IMR-90 (cell line): ENCODE measurements around the gene ERC2. TPM values are rescaled to one million over a fixed set of nuclear protein-coding genes. Genes with fewer than 3 reads are reported as not detected.

Experiments
- ATAC-seq: fragments of 200-7000 bp; cut with Tn5 transposase; 2 replicates; pipeline ENCODE4 v1.9.1; 2020; ENCODE audit warnings: low read depth, mild to moderate bottlenecking, moderate library complexity
- BruUV-seq: library from RNA; stranded (reverse); fragments of 400-500 nt; replicated peaks from 2 replicates; lab custom pipeline; 2021; lab: Mats Ljungman, UMichigan
- CTCF ChIA-PET: fragments of 300-600 bp; formaldehyde crosslinking; extraction: SDS; loops from one replicate; lab custom pipeline; 2021; ENCODE audit warnings: antibody characterized with exemption; lab: Yijun Ruan, JAX
- POLR2A ChIA-PET: fragments of 300-600 bp; sonication (Branson Sonifier 250); formaldehyde crosslinking; loops from one replicate; lab custom pipeline; 2022; ENCODE audit warnings: antibody characterized with exemption; ENCODE audit not compliant: unreplicated experiment; lab: Charles Lee
- DNase-seq: peaks from one replicate; pipeline ENCODE4 v3.0.0; 2013
- H2AFZ ChIP-seq: replicated peaks from 2 replicates; pipeline ENCODE3; 2013; ENCODE audit warnings: low read length, mild to moderate bottlenecking; ENCODE audit not compliant: poor library complexity
- H2AK5ac ChIP-seq: 2 replicates; pipeline ENCODE4 v1.6.1; 2013; ENCODE audit warnings: low read depth, low read length, inconsistent platforms
- H2AK9ac ChIP-seq: replicated peaks from 2 replicates; pipeline ENCODE3; 2013; ENCODE audit warnings: mild to moderate bottlenecking, low read depth, low read length, moderate library complexity; ENCODE audit not compliant: poor library complexity
- H2BK120ac ChIP-seq: 2 replicates; pipeline ENCODE4 v1.6.1; 2013; ENCODE audit warnings: low read depth, low read length, inconsistent platforms
- H2BK15ac ChIP-seq: 3 replicates; pipeline ENCODE4 v1.6.1; 2013; ENCODE audit warnings: low read depth, low read length, inconsistent platforms
- H2BK20ac ChIP-seq: 2 replicates; pipeline ENCODE4 v1.6.1; 2013; ENCODE audit warnings: low read depth, mild to moderate bottlenecking, inconsistent platforms, low read length, moderate library complexity
- H2BK5ac ChIP-seq: 2 replicates; pipeline ENCODE4 v1.6.1; 2013; ENCODE audit warnings: mild to moderate bottlenecking, low read depth, low read length, inconsistent platforms; ENCODE audit not compliant: poor library complexity, severe bottlenecking
- H3K14ac ChIP-seq: replicated peaks from 2 replicates; pipeline ENCODE4 v1.6.1; 2013; ENCODE audit warnings: low read depth, low read length, inconsistent platforms
- H3K18ac ChIP-seq: 2 replicates; pipeline ENCODE4 v1.6.1; 2013; ENCODE audit warnings: low read depth, low read length, control low read depth
- H3K23ac ChIP-seq: 2 replicates; pipeline ENCODE4 v1.6.1; 2013; ENCODE audit warnings: low read depth, low read length, inconsistent platforms
- H3K27ac ChIP-seq: 2 replicates; pipeline ENCODE4 v1.5.1; 2013; ENCODE audit warnings: mild to moderate bottlenecking, control low read depth, low read length; ENCODE audit not compliant: insufficient read depth
- H3K27me3 ChIP-seq: 2 replicates; pipeline ENCODE4 v1.6.1; 2013; ENCODE audit warnings: low read length; ENCODE audit not compliant: control insufficient read depth, insufficient read depth
- H3K36me3 ChIP-seq: 2 replicates; pipeline ENCODE4 v1.6.1; 2013; ENCODE audit warnings: low read length, mixed read lengths; ENCODE audit not compliant: control insufficient read depth, insufficient read depth
- H3K4ac ChIP-seq: 2 replicates; pipeline ENCODE4 v1.6.1; 2013; ENCODE audit warnings: low read depth, low read length, inconsistent platforms
- H3K4me1 ChIP-seq: 2 replicates; pipeline ENCODE4 v1.6.1; 2013; ENCODE audit warnings: low read length, mixed read lengths; ENCODE audit not compliant: control insufficient read depth, insufficient read depth
- H3K4me2 ChIP-seq: 2 replicates; pipeline ENCODE4 v1.6.1; 2013; ENCODE audit warnings: low read depth, mild to moderate bottlenecking, control low read depth, low read length, moderate library complexity
- H3K4me3 ChIP-seq: 2 replicates; pipeline ENCODE4 v1.5.1; 2013; ENCODE audit warnings: low read depth, mild to moderate bottlenecking, control low read depth, low read length, moderate library complexity; ENCODE audit not compliant: insufficient read depth
- H3K56ac ChIP-seq: 2 replicates; pipeline ENCODE4 v1.6.1; 2013; ENCODE audit warnings: low read length, inconsistent platforms; ENCODE audit not compliant: insufficient read depth; ENCODE audit errors: extremely low read depth
- H3K79me1 ChIP-seq, 2 experiments: 2 replicates each; pipeline ENCODE4 v1.6.1; 2013; ENCODE audit warnings: low read length in 2 of 2, inconsistent platforms in 1 of 2, low read depth in 1 of 2
- H3K9ac ChIP-seq: 2 replicates; pipeline ENCODE4 v1.6.1; 2013; ENCODE audit warnings: low read depth, low read length, control low read depth
- H3K9me1 ChIP-seq: 2 replicates; pipeline ENCODE4 v1.6.1; 2013; ENCODE audit warnings: low read length, inconsistent platforms; ENCODE audit not compliant: insufficient read depth
- H3K9me3 ChIP-seq: 2 replicates; pipeline ENCODE4 v1.6.1; 2013; ENCODE audit warnings: low read length; ENCODE audit not compliant: control insufficient read depth, insufficient read depth
- H4K20me1 ChIP-seq: 2 replicates; pipeline ENCODE4 v1.6.1; 2013; ENCODE audit warnings: low read length, inconsistent platforms; ENCODE audit not compliant: insufficient read depth
- H4K5ac ChIP-seq: 2 replicates; pipeline ENCODE4 v1.6.1; 2013; ENCODE audit warnings: mild to moderate bottlenecking, low read depth, low read length, control low read depth
- H4K8ac ChIP-seq, 2 experiments: 2 replicates each; pipeline ENCODE4 v1.6.1; 2013; ENCODE audit warnings: low read depth in 2 of 2, low read length in 2 of 2, control low read depth in 1 of 2, inconsistent platforms in 1 of 2
- H4K91ac ChIP-seq: 2 replicates; pipeline ENCODE4 v1.6.1; 2013; ENCODE audit warnings: low read depth, low read length, inconsistent platforms; ENCODE audit not compliant: insufficient read depth
- BHLHE40 ChIP-seq: fragments of 150-350 bp; IDR thresholded peaks from 2 replicates; pipeline ENCODE4 v1.6.1; 2016; ENCODE audit warnings: mild to moderate bottlenecking, low read depth, low read length
- CEBPB ChIP-seq: IDR thresholded peaks from 2 replicates; pipeline ENCODE4 v1.6.1; 2012; ENCODE audit warnings: low read depth, low read length, improper control_type of control experiment
- CHD1 ChIP-seq: IDR thresholded peaks from 2 replicates; pipeline ENCODE4 v1.6.1; 2012; ENCODE audit warnings: low read depth, low read length, improper control_type of control experiment
- CTCF ChIP-seq: conservative IDR thresholded peaks from 2 replicates; pipeline ENCODE4 v1.5.1; 2012; ENCODE audit warnings: mild to moderate bottlenecking, low read depth, low read length, improper control_type of control experiment
- ELK1 ChIP-seq: fragments of 150-350 bp; IDR thresholded peaks from 2 replicates; pipeline ENCODE4 v1.6.1; 2016; ENCODE audit warnings: low read depth, mild to moderate bottlenecking, low read length, moderate library complexity, borderline replicate concordance
- FOS ChIP-seq: fragments of 150-350 bp; IDR thresholded peaks from 2 replicates; pipeline ENCODE4 v1.6.1; 2016; ENCODE audit warnings: low read depth, low read length
- MAFK ChIP-seq: IDR thresholded peaks from 2 replicates; pipeline ENCODE4 v1.6.1; 2012; ENCODE audit warnings: low read depth, low read length, improper control_type of control experiment
- MAZ ChIP-seq: IDR thresholded peaks from 2 replicates; pipeline ENCODE4 v1.6.1; 2012; ENCODE audit warnings: low read depth, mild to moderate bottlenecking, low read length, improper control_type of control experiment, moderate library complexity, borderline replicate concordance
- MXI1 ChIP-seq: IDR thresholded peaks from 2 replicates; pipeline ENCODE4 v1.6.1; 2012; ENCODE audit warnings: low read depth, mild to moderate bottlenecking, low read length, moderate library complexity, borderline replicate concordance
- NFE2L2 ChIP-seq: fragments of 150-350 bp; IDR thresholded peaks from 2 replicates; pipeline ENCODE4 v1.6.1; 2016; ENCODE audit warnings: low read depth, mild to moderate bottlenecking, low read length
- POLR2A ChIP-seq: IDR thresholded peaks from 2 replicates; pipeline ENCODE4 v1.6.1; 2012; ENCODE audit warnings: mild to moderate bottlenecking, low read depth, low read length
- RAD21 ChIP-seq: IDR thresholded peaks from 2 replicates; pipeline ENCODE4 v1.6.1; 2012; ENCODE audit warnings: low read length, improper control_type of control experiment
- RCOR1 ChIP-seq: IDR thresholded peaks from 2 replicates; pipeline ENCODE4 v1.6.1; 2012; ENCODE audit warnings: mild to moderate bottlenecking, low read length, improper control_type of control experiment; ENCODE audit not compliant: insufficient replicate concordance
- RFX5 ChIP-seq: IDR thresholded peaks from 2 replicates; pipeline ENCODE4 v1.8.0; 2012; ENCODE audit warnings: low read depth, mild to moderate bottlenecking, low read length, moderate library complexity
- SMC3 ChIP-seq: fragments of 150-350 bp; IDR thresholded peaks from 2 replicates; pipeline ENCODE4 v1.6.1; 2016; ENCODE audit warnings: low read depth, mild to moderate bottlenecking, antibody characterized with exemption, low read length, moderate library complexity
- USF2 ChIP-seq: fragments of 150-350 bp; IDR thresholded peaks from 2 replicates; pipeline ENCODE4 v1.6.1; 2017; ENCODE audit warnings: mild to moderate bottlenecking, antibody characterized with exemption, low read length, low read depth
- WGBS, 2 experiments: methylation state at CpG; one replicate each; pipeline versions ENCODE4 v1.1.5 to v1.1.7; 2013; ENCODE audit warnings: missing lambda C conversion rate in 2 of 2; ENCODE audit not compliant: insufficient read length in 1 of 2; ENCODE audit errors: extremely low coverage in 2 of 2; 5-methylcytosine and 5-hydroxymethylcytosine counted together
- dilution Hi-C: fragments of 300-500 bp; cut with HindIII; formaldehyde crosslinking; loops from one replicate; pipeline ENCODE4 v1.14.3; 2018; ENCODE audit warnings: low sequenced_read_pairs; ENCODE audit not compliant: unreplicated experiment
- in situ Hi-C: fragments of 300-500 bp; cut with MboI; formaldehyde crosslinking; loops from 3 replicates; pipeline ENCODE4 v1.14.3; 2019; ENCODE audit warnings: low sequenced_read_pairs, inconsistent platforms, mixed read lengths
- intact Hi-C: fragments of 100-400 bp; cut with micrococcal nuclease; formaldehyde crosslinking; loops from 2 replicates; pipeline ENCODE4 v1.10.0; 2022
- polyA plus RNA-seq, 3 experiments: library from polyadenylated mRNA; depleted of rRNA; stranded (reverse); fragments of >200 nt; gene quantifications; 2 replicates each; pipeline ENCODE4 v1.2.3, GENCODE V29; 2012; ENCODE audit warnings: low replicate concordance in 1 of 3
- total RNA-seq: library from RNA; depleted of rRNA; stranded (reverse); fragments of >200 nt; gene quantifications from 2 replicates; pipeline ENCODE4 v1.2.3, GENCODE V29; 2012

ERC2 gene
- total and polyA plus RNA-seq, 2 of the 4 experiments (the other 2 are of a cell fraction) = 0.17 to 0.18 TPM

- BruUV-seq = no TSS peak
- no peak overlapping the region for H3K4ac ChIP-seq
- in situ Hi-C loops = no loop called here
Observed at GRCh38 chr3:56110886-56111285, 357.4 kb downstream of the ERC2 start.

More at GRCh38 chr3:56110886-56111285, 357.4 kb downstream of the ERC2 start:
- Histone ChIP-seq H3K56ac (no peak overlapping the region), H3K27me3 (no peaks in the 10 kb centered on the region), H2AK5ac (no peak overlapping the region), H3K9me1 (no peaks in the 10 kb centered on the region), H3K27ac (no peak overlapping the region; the same call in 1 of the 2 replicates), H4K5ac (no peak overlapping the region), H3K36me3 (no peaks in the 10 kb centered on the region), H3K14ac (no peak overlapping the region), H2BK15ac (no peak overlapping the region), H4K91ac (no peak overlapping the region), H3K4me1 (no peaks in the 10 kb centered on the region; the same call in 1 of the 2 replicates), H3K23ac (no peak overlapping the region), H3K18ac (no peak overlapping the region; the same call in 1 of the 2 replicates), H2BK120ac (no peak overlapping the region), H3K9me3 (peaks cover 4% of the 10 kb centered on the region), H2AK9ac (no peak overlapping the region), H4K8ac (no peak overlapping the region), H3K4me3 (no peak overlapping the region), H2BK20ac (no peak overlapping the region), H3K9ac (no peak overlapping the region), H2AFZ (no peak overlapping the region), H2BK5ac (no peak overlapping the region), H4K20me1 (no peaks in the 10 kb centered on the region), H3K79me1 (no peaks in the 10 kb centered on the region), H3K4me2 (no peak overlapping the region)
- 61% methylated on average over 2 of the region's 3 CpGs; no CpG with 5 or more reads in 1 of the 2 experiments for WGBS, 2 experiments
- ChIA-PET POLR2A (no interaction called here), CTCF (no interaction called here)
- intact Hi-C loops (no loop called here), dilution Hi-C loops (no loop called here)
- TF ChIP-seq RAD21 (no peak), FOS (no peak), ELK1 (no peak), MAZ (no peak), RFX5 (no peak), CHD1 (no peak), RCOR1 (no peak), CTCF (no peak), BHLHE40 (no peak), MAFK (no peak), POLR2A (no peak), NFE2L2 (no peak), MXI1 (no peak), USF2 (no peak), CEBPB (no peak), SMC3 (no peak)
- ATAC-seq (no peak), DNase-seq (no peak)
